ENCODE data around the gene DCUN1D1. TPM values are rescaled to one million over a fixed set of nuclear protein-coding genes. Genes with fewer than 3 reads are reported as not detected.

The DCUN1D1 gene
- total and polyA plus RNA-seq, 2 of the 13 experiments (the other 11 are each of a cell fraction or from before 2014, with no cell fraction given): 10.5 to 39.7 TPM

- FAIRE-seq (no peak), DNase-seq (ENCODE audit: low spot score) (no peak), ATAC-seq (no peak)
- Histone ChIP-seq H3K27me3 (ENCODE audit: control insufficient read depth in 1 of 2, insufficient read depth in 2 of 2, low read length in 2 of 2) (no peaks in the 10 kb centered on the region), H3K79me2 (ENCODE audit: insufficient read depth, low read length) (no peaks in the 10 kb centered on the region), H4K20me1 (ENCODE audit: insufficient read depth, low read length) (no peaks in the 10 kb centered on the region), H3K9ac (ENCODE audit: insufficient read depth, low read depth, low read length) (no peak overlapping the region), H3K4me3 (replicated peaks in 1 of 3; ENCODE audit: insufficient read depth in 1 of 3, low read depth in 2 of 3, low read length in 3 of 3) (no peak overlapping the region), H2AFZ (ENCODE audit: low read length) (no peak overlapping the region), H3K9me3 (ENCODE audit: low read length) (no peaks in the 10 kb centered on the region), H3K36me3 (replicated peaks in 1 of 2; ENCODE audit: control insufficient read depth in 1 of 2, insufficient read depth in 2 of 2, low read length in 2 of 2) (no peaks in the 10 kb centered on the region), H3K4me2 (ENCODE audit: low read depth, low read length) (no peak overlapping the region), H3K4me1 (ENCODE audit: insufficient read depth, low read length) (no peaks in the 10 kb centered on the region), H3K27ac (ENCODE audit: extremely low read length, insufficient read depth, low read length) (no peak overlapping the region)
- POLR2A ChIA-PET: no interaction called here
- 85% methylated on average over 3 of the region's 3 CpGs for WGBS (ENCODE audit: low lambda C conversion rate)
- CTCF ChIA-PET (ENCODE audit: low intra/inter-chr PET ratio, low total read pairs): no interaction called here
- TF ChIP-seq ZNF256 (CRISPR knock-in tag; conservative IDR thresholded peaks at IDR 0.05): no peak
- 0 out of 2 replicates have a peak, but pooled peaks have one; percentile 33 for TF ChIP-seq ZNF7 (CRISPR knock-in tag; IDR thresholded peaks at IDR 0.05)
- in situ Hi-C loops (cut with HindIII; ENCODE audit: extremely low pct_ligation_motif_present, low pct_unique_long_range_greater_than_20kb): no loop called here
- BruUV-seq (replicated peaks): no TSS peak
- intact Hi-C loops (cut with micrococcal nuclease; ENCODE audit: unreplicated experiment): no loop called here
These were observed 42.9 kb downstream of the DCUN1D1 start for GRCh38 chr3:182937293-182938051.

- CTCF ChIA-PET (ENCODE audit: low intra/inter-chr PET ratio, low total read pairs): no interaction called here
- H4K20me1 ChIP-seq (ENCODE audit: insufficient read depth, low read length): no peaks in the 10 kb centered on the region
- 100% methylated on average over 1 of the region's 1 CpG for WGBS (ENCODE audit: low lambda C conversion rate)
- H3K4me3 ChIP-seq (replicated peaks in 1 of 3; ENCODE audit: insufficient read depth in 1 of 3, low read depth in 2 of 3, low read length in 3 of 3): no peak overlapping the region
- FAIRE-seq: no peak
- H3K9ac ChIP-seq (ENCODE audit: insufficient read depth, low read depth, low read length): no peak overlapping the region
- no peaks in the 10 kb centered on the region for H3K79me2 ChIP-seq (ENCODE audit: insufficient read depth, low read length)
- no peak for ATAC-seq
- no TSS peak for BruUV-seq (replicated peaks)
- H3K27ac ChIP-seq (ENCODE audit: extremely low read length, insufficient read depth, low read length): no peak overlapping the region
- H3K4me1 ChIP-seq (ENCODE audit: insufficient read depth, low read length): no peaks in the 10 kb centered on the region
- POLR2A ChIA-PET: no interaction called here
- H3K4me2 ChIP-seq (ENCODE audit: low read depth, low read length): no peak overlapping the region
- no peaks in the 10 kb centered on the region for H3K36me3 ChIP-seq (replicated peaks in 1 of 2; ENCODE audit: control insufficient read depth in 1 of 2, insufficient read depth in 2 of 2, low read length in 2 of 2)
- H3K9me3 ChIP-seq (ENCODE audit: low read length): no peaks in the 10 kb centered on the region
- no peak for DNase-seq (ENCODE audit: low spot score)
- intact Hi-C loops (cut with micrococcal nuclease; ENCODE audit: unreplicated experiment) (no loop called here), in situ Hi-C loops (cut with HindIII; ENCODE audit: extremely low pct_ligation_motif_present, low pct_unique_long_range_greater_than_20kb) (no loop called here)
- H2AFZ ChIP-seq (ENCODE audit: low read length): no peak overlapping the region
- TF ChIP-seq ARNT2 (CRISPR knock-in tag; IDR thresholded peaks at IDR 0.05; ENCODE audit: low read depth): no peak
- no peak for TF ChIP-seq ZNF703 (CRISPR knock-in tag; IDR thresholded peaks at IDR 0.05; ENCODE audit: borderline replicate concordance)
- TF ChIP-seq SMAD1 (CRISPR knock-in tag; IDR thresholded peaks at IDR 0.05; ENCODE audit: borderline replicate concordance, low read depth): no peak
- no peak for TF ChIP-seq BCL6 (CRISPR knock-in tag; IDR thresholded peaks at IDR 0.05)
- TF ChIP-seq ETV6 (CRISPR knock-in tag; conservative IDR thresholded peaks at IDR 0.05): no peak
- TF ChIP-seq RFX3 (CRISPR knock-in tag; IDR thresholded peaks at IDR 0.05): no peak
- H3K27me3 ChIP-seq (ENCODE audit: control insufficient read depth in 1 of 2, insufficient read depth in 2 of 2, low read length in 2 of 2): no peaks in the 10 kb centered on the region
These were observed 43.4 kb downstream of the DCUN1D1 start for GRCh38 chr3:182936918-182937285.
